Dermis microvascular lymphatic vessel endothelial cell (primary cell): ENCODE data around the gene MT2A. TPM values are rescaled to one million over a fixed set of nuclear protein-coding genes. Genes with fewer than 3 reads are reported as not detected.

Source experiments
- DNase-seq, 2 donors: peaks; one replicate each; pipeline versions ENCODE4 v3.0.0 to v3.0.0-alpha.2; 2010; ENCODE audit warnings: low read depth in 2 of 2
- total RNA-seq: library from RNA; depleted of rRNA; stranded (reverse); fragments of >200 nt; gene quantifications from 2 replicates; pipeline ENCODE4 v1.2.1, GENCODE V29; 2014

Gene MT2A
- total RNA-seq, 1 donor from 2014 or later = 46.3 TPM

GRCh38 chr16:56600398-56600999 lies 7.9 kb upstream of the MT2A start:
- DNase-seq = peak in 1 of 2 donors; percentile 54

- DNase-seq = no peak
Measured at GRCh38 chr16:56601325-56601724, 7.1 kb upstream of the MT2A start.

- peak in 1 of 2 donors; percentile 64 for DNase-seq
Measured at GRCh38 chr16:56603589-56603988, 4.8 kb upstream of the MT2A start.

- no peak for DNase-seq
Measured at GRCh38 chr16:56604966-56605365, 3.4 kb upstream of the MT2A start.

- DNase-seq = no peak
Measured at GRCh38 chr16:56605475-56605874, 2.9 kb upstream of the MT2A start.

GRCh38 chr16:56606071-56606475 lies 2.3 kb upstream of the MT2A start:
- DNase-seq = peak; percentile 55 to 71

GRCh38 chr16:56606476-56607108 lies 1.8 kb upstream of the MT2A start:
- DNase-seq = peak in 1 of 2 donors; percentile 75

GRCh38 chr16:56607109-56607618 lies 1.2 kb upstream of the MT2A start:
- DNase-seq = peak; percentile 97 to 98

GRCh38 chr16:56607675-56608042 lies 725 bp upstream of the MT2A start:
- no peak for DNase-seq

GRCh38 chr16:56608876-56609462 lies 585 bp downstream of the MT2A start:
- peak in 1 of 2 donors; percentile 14 for DNase-seq

GRCh38 chr16:56609463-56609921 lies 1.1 kb downstream of the MT2A start:
- DNase-seq = peak; percentile 83 to 86

- DNase-seq = peak in 1 of 2 donors; percentile 70
Measured at GRCh38 chr16:56610017-56610608, 1.7 kb downstream of the MT2A start.

GRCh38 chr16:56610609-56611111 lies 2.3 kb downstream of the MT2A start:
- DNase-seq = no peak

- peak in 1 of 2 donors; percentile 51 for DNase-seq
Measured at GRCh38 chr16:56611281-56611833, 3.0 kb downstream of the MT2A start.

GRCh38 chr16:56613706-56614105 lies 5.3 kb downstream of the MT2A start:
- DNase-seq = no peak

GRCh38 chr16:56614549-56614991 lies 6.2 kb downstream of the MT2A start:
- DNase-seq = peak in 1 of 2 donors; percentile 63

GRCh38 chr16:56615353-56615752 lies 7.0 kb downstream of the MT2A start:
- no peak for DNase-seq

- no peak for DNase-seq
Measured at GRCh38 chr16:56616608-56617211, 8.3 kb downstream of the MT2A start.

- DNase-seq = peak in 1 of 2 donors; percentile 50
Measured at GRCh38 chr16:56617212-56618085, 9.1 kb downstream of the MT2A start.

- no peak for DNase-seq
Measured at GRCh38 chr16:56618138-56618537, 9.8 kb downstream of the MT2A start.
